Spinal cord (tissue), 10 donors: ENCODE measurements around the gene MNX1. TPM values are rescaled to one million over a fixed set of nuclear protein-coding genes. Genes with fewer than 3 reads are reported as not detected.
A peak's percentile ranks its signal among the peaks of the same experiment; 100 is the strongest.

ENCODE experiments used
- DNase-seq, 6 donors: peaks; one replicate each; pipeline versions ENCODE4 v3.0.0 to v3.0.0-alpha.2; 2013 to 2015; ENCODE audit warnings: low spot score in 6 of 6, low read depth in 4 of 6
- H3K27ac ChIP-seq: one replicate; pipeline ENCODE4 v1.5.1; 2013; ENCODE audit warnings: low read depth, low read length, control low read depth
- H3K27me3 ChIP-seq: one replicate; pipeline ENCODE4 v1.6.1; 2013; ENCODE audit warnings: low read length; ENCODE audit not compliant: control insufficient read depth, insufficient read depth
- H3K36me3 ChIP-seq: one replicate; pipeline ENCODE4 v1.6.1; 2013; ENCODE audit warnings: low read length; ENCODE audit not compliant: control insufficient read depth, insufficient read depth
- H3K4me1 ChIP-seq: one replicate; pipeline ENCODE4 v1.6.1; 2013; ENCODE audit warnings: low read length; ENCODE audit not compliant: control insufficient read depth, insufficient read depth
- H3K4me3 ChIP-seq: one replicate; pipeline ENCODE4 v1.5.1; 2013; ENCODE audit warnings: low read depth, low read length, control low read depth
- H3K9me3 ChIP-seq: one replicate; pipeline ENCODE4 v1.6.1; 2013; ENCODE audit warnings: low read length; ENCODE audit not compliant: control insufficient read depth, insufficient read depth
- WGBS: methylation state at CpG from one replicate; pipeline ENCODE4 v1.1.5; 2013; ENCODE audit warnings: missing lambda C conversion rate; ENCODE audit not compliant: insufficient coverage; 5-methylcytosine and 5-hydroxymethylcytosine counted together
- long read RNA-seq, 4 donors: transcript quantifications; one replicate each; lab custom pipeline, GENCODE V29; 2026
- polyA plus RNA-seq, 2 donors: library from polyadenylated mRNA; unstranded; fragments of 120-200 nt; gene quantifications; one replicate each; pipeline ENCODE4 v1.2.1, GENCODE V29; 2013; ENCODE audit not compliant: insufficient read length in 2 of 2
- total RNA-seq, 2 donors: library from RNA; depleted of rRNA in 1 of 2; stranded (reverse); fragments of 120-200 nt in 1 of 2; fragments of >200 nt in 1 of 2; gene quantifications; one replicate each; pipeline versions ENCODE4 v1.2.3 to v1.2.4, GENCODE V29; 2013 to 2014
- donor health status: healthy.

The MNX1 gene
- total RNA-seq (1 to 10 TPM in 1 of 2 donors, under 1 TPM in 1; 0.72 to 1.2 TPM), polyA plus RNA-seq (1 to 10 TPM; 3.4 to 7.0 TPM)
- long read RNA-seq, donor 1, partial matches to known transcripts = 0 of 3 reads
- long read RNA-seq, donor 1, other reads (novel, unspliced or antisense) = 0 of 3 reads
- long read RNA-seq, donor 2, partial matches to known transcripts = 0 of 1 reads
- long read RNA-seq, donor 2, other reads (novel, unspliced or antisense) = 0 of 1 reads
- long read RNA-seq, donor 3, partial matches to known transcripts = 0 of 3 reads
- long read RNA-seq, donor 3, other reads (novel, unspliced or antisense) = 0 of 3 reads
- long read RNA-seq, donor 4 = 0 reads

DNA sequence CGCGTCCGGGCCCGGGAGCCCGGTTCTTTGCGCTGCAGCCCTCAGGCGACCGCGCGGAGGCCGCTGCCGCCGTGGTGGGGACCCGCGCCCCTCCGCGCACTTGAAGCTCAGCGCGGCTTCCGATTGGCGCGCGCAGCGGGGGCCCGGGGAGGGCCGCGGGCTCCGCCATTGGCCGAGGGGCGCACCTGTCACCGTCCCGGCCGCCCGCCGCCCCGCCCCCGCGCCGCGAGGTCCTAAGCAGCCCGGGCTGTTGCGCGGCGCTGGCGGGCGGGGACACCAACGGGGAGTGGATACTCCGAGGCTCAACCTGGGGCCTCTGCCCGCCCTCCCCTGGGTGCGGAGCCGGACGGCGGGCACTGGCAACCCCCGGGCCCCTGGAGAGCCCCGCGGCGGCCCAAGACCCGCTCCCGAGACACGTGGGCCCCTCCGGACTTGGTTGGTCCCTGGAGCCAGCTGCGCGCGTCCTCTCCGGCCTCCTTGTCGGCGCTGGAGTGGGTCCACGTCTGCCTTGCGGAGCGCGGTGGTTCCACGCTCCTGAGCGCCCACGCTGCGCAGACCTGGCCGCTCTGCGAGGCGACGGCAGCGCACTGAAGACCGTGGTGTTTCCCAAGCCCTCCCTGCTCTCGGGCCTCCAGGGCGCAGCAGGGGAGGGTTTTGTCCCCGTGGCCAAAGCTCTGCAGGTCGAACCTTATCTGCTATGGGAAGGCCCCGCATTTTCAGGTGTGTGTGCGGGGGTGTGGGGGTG lies at the start of gene MNX1:
MNX1 (minus strand) TSS at position 76 of the 745 bp plus-strand sequence. CDS start 313 bp downstream, outside the sequence.
- Histone ChIP-seq H3K27me3 (peaks cover 94% of the 10 kb centered on the region), H3K27ac (no peak within 1 kb of the TSS), H3K4me1 (peaks cover 29% of the 10 kb centered on the region), H3K4me3 (no peak within 1 kb of the TSS), H3K36me3 (no peaks in the 10 kb centered on the region), H3K9me3 (no peaks in the 10 kb centered on the region)
- peak in 2 of 6 donors; percentile 87 to 88 for DNase-seq
- whole genome bisulfite sequencing = under 1% methylated on average over 87 of the region's 87 CpGs

GRCh38 chr7:157059534-157059933 lies 49.1 kb upstream of the MNX1 start:
- 66% methylated on average over 4 of the region's 4 CpGs for WGBS
- Histone ChIP-seq H3K27ac (no peak overlapping the region), H3K27me3 (peaks cover 2% of the 10 kb centered on the region), H3K36me3 (no peaks in the 10 kb centered on the region), H3K4me1 (peaks cover 4% of the 10 kb centered on the region), H3K4me3 (no peak overlapping the region), H3K9me3 (no peaks in the 10 kb centered on the region)
- no peak for DNase-seq

GRCh38 chr7:157058701-157059100 lies 48.2 kb upstream of the MNX1 start:
- no peak for DNase-seq
- Histone ChIP-seq H3K27ac (no peak overlapping the region), H3K27me3 (peaks cover 2% of the 10 kb centered on the region), H3K9me3 (no peaks in the 10 kb centered on the region), H3K4me1 (peaks cover 4% of the 10 kb centered on the region), H3K4me3 (no peak overlapping the region), H3K36me3 (no peaks in the 10 kb centered on the region)
- 90% methylated on average over 7 of the region's 10 CpGs for WGBS

- Histone ChIP-seq H3K9me3 (peaks cover 2% of the 10 kb centered on the region), H3K36me3 (no peaks in the 10 kb centered on the region), H3K27me3 (peaks cover 2% of the 10 kb centered on the region), H3K27ac (no peak overlapping the region), H3K4me1 (peaks cover 4% of the 10 kb centered on the region), H3K4me3 (no peak overlapping the region)
- DNase-seq = no peak
- 74% methylated on average over 8 of the region's 8 CpGs for WGBS
Measured at GRCh38 chr7:157058068-157058467, 47.6 kb upstream of the MNX1 start.

DNA sequence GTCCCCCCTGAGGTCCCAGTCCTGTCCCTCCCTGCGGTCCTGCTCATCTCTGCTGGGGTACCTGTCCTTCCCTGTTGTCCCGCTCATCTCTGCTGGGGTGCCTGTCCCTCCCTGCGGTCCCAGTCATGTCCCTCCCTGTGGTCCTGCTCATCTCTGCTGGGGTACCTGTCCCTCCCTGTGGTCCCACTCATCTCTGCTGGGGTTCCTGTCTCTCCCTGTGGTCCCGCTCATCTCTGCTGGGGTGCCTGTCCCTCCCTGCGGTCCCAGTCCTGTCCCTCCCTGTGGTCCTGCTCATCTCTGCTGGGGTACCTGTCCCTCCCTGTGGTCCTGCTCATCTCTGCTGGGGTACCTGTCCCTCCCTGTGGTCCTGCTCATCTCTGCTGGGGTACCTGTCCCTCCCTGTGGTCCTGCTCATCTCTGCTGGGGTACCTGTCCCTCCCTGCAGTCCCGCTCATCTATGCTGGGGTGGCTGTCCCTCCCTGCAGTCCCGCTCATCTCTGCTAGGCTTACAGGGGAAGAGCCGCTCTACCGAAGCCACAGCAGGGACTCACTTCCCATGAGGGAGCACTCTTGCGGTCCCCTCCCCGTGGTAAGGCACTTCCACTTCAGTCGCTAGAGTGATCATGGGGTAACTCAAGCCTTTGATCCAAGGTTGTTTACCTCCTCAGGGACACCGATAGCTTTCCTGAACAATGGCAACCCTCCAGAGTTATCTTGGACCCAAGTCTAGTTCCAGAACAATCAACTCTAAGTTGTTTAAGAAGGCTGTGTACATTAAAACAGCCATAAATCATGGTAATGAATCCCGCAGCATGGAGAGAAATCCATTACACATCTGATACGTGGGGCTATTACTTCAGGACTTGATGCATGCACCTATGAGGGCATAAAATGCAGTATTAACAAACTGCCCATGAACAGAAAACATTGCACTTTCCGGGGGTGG lies 46.8 kb upstream of the MNX1 start:
- H3K36me3 ChIP-seq = no peaks in the 10 kb centered on the region
- peaks cover 4% of the 10 kb centered on the region for H3K4me1 ChIP-seq
- no peak overlapping the region for H3K27ac ChIP-seq
- peaks cover 2% of the 10 kb centered on the region for H3K9me3 ChIP-seq
- peaks cover 2% of the 10 kb centered on the region for H3K27me3 ChIP-seq
- no peak overlapping the region for H3K4me3 ChIP-seq
- WGBS = 67% methylated on average over 15 of the region's 16 CpGs
- DNase-seq = peak in 1 of 6 donors; percentile 79

- DNase-seq = no peak
- Histone ChIP-seq H3K9me3 (peaks cover 2% of the 10 kb centered on the region), H3K4me3 (no peak overlapping the region), H3K27ac (no peak overlapping the region), H3K36me3 (no peaks in the 10 kb centered on the region), H3K4me1 (peaks cover 4% of the 10 kb centered on the region), H3K27me3 (peaks cover 2% of the 10 kb centered on the region)
- 74% methylated on average over 3 of the region's 9 CpGs for WGBS
Measured at GRCh38 chr7:157056246-157056645, 45.8 kb upstream of the MNX1 start.

DNA sequence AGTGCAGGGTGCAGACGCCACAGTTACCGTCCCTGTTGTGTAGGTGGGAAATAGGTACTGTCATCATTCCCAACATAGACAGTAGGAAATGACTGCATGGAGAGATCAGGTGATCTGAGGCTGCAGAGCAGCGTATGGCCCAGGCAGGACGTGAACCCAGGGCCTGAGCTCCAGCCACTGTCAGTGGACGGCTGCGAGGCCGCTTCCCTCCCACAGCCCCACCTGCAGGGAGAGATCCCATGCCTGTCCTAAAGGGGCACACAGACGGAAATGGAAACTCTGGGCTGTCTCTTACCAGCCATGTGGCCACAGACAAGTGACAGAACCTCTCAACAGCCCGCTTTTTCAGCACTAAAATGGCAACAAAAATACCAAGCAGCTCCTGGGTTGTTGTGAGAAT lies 44.5 kb upstream of the MNX1 start:
- no peaks in the 10 kb centered on the region for H3K36me3 ChIP-seq
- H3K4me3 ChIP-seq = no peak overlapping the region
- H3K27me3 ChIP-seq = peaks cover 2% of the 10 kb centered on the region
- WGBS = 85% methylated on average over 8 of the region's 9 CpGs
- H3K9me3 ChIP-seq = peaks cover 2% of the 10 kb centered on the region
- peaks cover 4% of the 10 kb centered on the region for H3K4me1 ChIP-seq
- no peak for DNase-seq
- no peak overlapping the region for H3K27ac ChIP-seq

GRCh38 chr7:157053118-157053517 lies 42.7 kb upstream of the MNX1 start:
- H3K27ac ChIP-seq = no peak overlapping the region
- 100% methylated on average over 3 of the region's 5 CpGs for whole genome bisulfite sequencing
- no peak for DNase-seq
- H3K4me3 ChIP-seq = no peak overlapping the region
- H3K36me3 ChIP-seq = no peaks in the 10 kb centered on the region
- H3K4me1 ChIP-seq = peaks cover 1% of the 10 kb centered on the region
- peaks cover 2% of the 10 kb centered on the region for H3K9me3 ChIP-seq
- H3K27me3 ChIP-seq = peaks cover 2% of the 10 kb centered on the region

DNA sequence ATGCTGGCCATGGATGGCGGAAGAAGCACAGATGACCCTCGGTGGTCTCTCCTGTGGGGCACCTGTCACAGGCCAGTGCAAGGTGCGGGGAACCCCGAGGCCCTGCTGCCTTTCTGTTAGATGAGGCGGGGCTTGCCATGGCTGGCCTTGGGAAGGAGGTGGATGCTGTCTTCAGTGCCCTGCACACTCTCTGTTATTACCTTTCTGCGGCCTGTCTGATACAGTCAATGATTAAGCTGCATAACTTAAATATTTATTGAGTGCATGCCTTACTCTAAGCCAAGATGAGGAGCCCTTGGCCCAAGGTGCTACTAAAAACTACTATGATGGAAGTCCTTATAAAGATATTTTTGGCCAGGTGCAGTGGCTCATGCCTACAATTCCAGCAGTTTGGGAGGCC lies 36.7 kb upstream of the MNX1 start:
- Histone ChIP-seq H3K4me3 (no peak overlapping the region), H3K36me3 (no peaks in the 10 kb centered on the region), H3K4me1 (no peaks in the 10 kb centered on the region), H3K27ac (no peak overlapping the region), H3K9me3 (no peaks in the 10 kb centered on the region), H3K27me3 (no peaks in the 10 kb centered on the region)
- 84% methylated on average over 4 of the region's 6 CpGs for WGBS
- no peak for DNase-seq
